IMR-90 (cell line): ENCODE measurements around the gene CASP14. TPM values are rescaled to one million over a fixed set of nuclear protein-coding genes. Genes with fewer than 3 reads are reported as not detected.

ENCODE experiments used
- ATAC-seq: fragments of 200-7000 bp; cut with Tn5 transposase; 2 replicates; pipeline ENCODE4 v1.9.1; 2020; ENCODE audit warnings: low read depth, mild to moderate bottlenecking, moderate library complexity
- BruUV-seq: library from RNA; stranded (reverse); fragments of 400-500 nt; replicated peaks from 2 replicates; lab custom pipeline; 2021; lab: Mats Ljungman, UMichigan
- CTCF ChIA-PET: fragments of 300-600 bp; formaldehyde crosslinking; extraction: SDS; loops from one replicate; lab custom pipeline; 2021; ENCODE audit warnings: antibody characterized with exemption; lab: Yijun Ruan, JAX
- POLR2A ChIA-PET: fragments of 300-600 bp; sonication (Branson Sonifier 250); formaldehyde crosslinking; loops from one replicate; lab custom pipeline; 2022; ENCODE audit warnings: antibody characterized with exemption; ENCODE audit not compliant: unreplicated experiment; lab: Charles Lee
- DNase-seq: peaks from one replicate; pipeline ENCODE4 v3.0.0; 2013
- H2AFZ ChIP-seq: replicated peaks from 2 replicates; pipeline ENCODE3; 2013; ENCODE audit warnings: low read length, mild to moderate bottlenecking; ENCODE audit not compliant: poor library complexity
- H2AK5ac ChIP-seq: 2 replicates; pipeline ENCODE4 v1.6.1; 2013; ENCODE audit warnings: low read depth, low read length, inconsistent platforms
- H2AK9ac ChIP-seq: replicated peaks from 2 replicates; pipeline ENCODE3; 2013; ENCODE audit warnings: mild to moderate bottlenecking, low read depth, low read length, moderate library complexity; ENCODE audit not compliant: poor library complexity
- H2BK120ac ChIP-seq: 2 replicates; pipeline ENCODE4 v1.6.1; 2013; ENCODE audit warnings: low read depth, low read length, inconsistent platforms
- H2BK15ac ChIP-seq: 3 replicates; pipeline ENCODE4 v1.6.1; 2013; ENCODE audit warnings: low read depth, low read length, inconsistent platforms
- H2BK20ac ChIP-seq: 2 replicates; pipeline ENCODE4 v1.6.1; 2013; ENCODE audit warnings: low read depth, mild to moderate bottlenecking, inconsistent platforms, low read length, moderate library complexity
- H2BK5ac ChIP-seq: 2 replicates; pipeline ENCODE4 v1.6.1; 2013; ENCODE audit warnings: mild to moderate bottlenecking, low read depth, low read length, inconsistent platforms; ENCODE audit not compliant: poor library complexity, severe bottlenecking
- H3K14ac ChIP-seq: replicated peaks from 2 replicates; pipeline ENCODE4 v1.6.1; 2013; ENCODE audit warnings: low read depth, low read length, inconsistent platforms
- H3K18ac ChIP-seq: 2 replicates; pipeline ENCODE4 v1.6.1; 2013; ENCODE audit warnings: low read depth, low read length, control low read depth
- H3K23ac ChIP-seq: 2 replicates; pipeline ENCODE4 v1.6.1; 2013; ENCODE audit warnings: low read depth, low read length, inconsistent platforms
- H3K27ac ChIP-seq: 2 replicates; pipeline ENCODE4 v1.5.1; 2013; ENCODE audit warnings: mild to moderate bottlenecking, control low read depth, low read length; ENCODE audit not compliant: insufficient read depth
- H3K27me3 ChIP-seq: 2 replicates; pipeline ENCODE4 v1.6.1; 2013; ENCODE audit warnings: low read length; ENCODE audit not compliant: control insufficient read depth, insufficient read depth
- H3K36me3 ChIP-seq: 2 replicates; pipeline ENCODE4 v1.6.1; 2013; ENCODE audit warnings: low read length, mixed read lengths; ENCODE audit not compliant: control insufficient read depth, insufficient read depth
- H3K4ac ChIP-seq: 2 replicates; pipeline ENCODE4 v1.6.1; 2013; ENCODE audit warnings: low read depth, low read length, inconsistent platforms
- H3K4me1 ChIP-seq: 2 replicates; pipeline ENCODE4 v1.6.1; 2013; ENCODE audit warnings: low read length, mixed read lengths; ENCODE audit not compliant: control insufficient read depth, insufficient read depth
- H3K4me2 ChIP-seq: 2 replicates; pipeline ENCODE4 v1.6.1; 2013; ENCODE audit warnings: low read depth, mild to moderate bottlenecking, control low read depth, low read length, moderate library complexity
- H3K4me3 ChIP-seq: 2 replicates; pipeline ENCODE4 v1.5.1; 2013; ENCODE audit warnings: low read depth, mild to moderate bottlenecking, control low read depth, low read length, moderate library complexity; ENCODE audit not compliant: insufficient read depth
- H3K56ac ChIP-seq: 2 replicates; pipeline ENCODE4 v1.6.1; 2013; ENCODE audit warnings: low read length, inconsistent platforms; ENCODE audit not compliant: insufficient read depth; ENCODE audit errors: extremely low read depth
- H3K79me1 ChIP-seq, 2 experiments: 2 replicates each; pipeline ENCODE4 v1.6.1; 2013; ENCODE audit warnings: low read length in 2 of 2, inconsistent platforms in 1 of 2, low read depth in 1 of 2
- H3K9ac ChIP-seq: 2 replicates; pipeline ENCODE4 v1.6.1; 2013; ENCODE audit warnings: low read depth, low read length, control low read depth
- H3K9me1 ChIP-seq: 2 replicates; pipeline ENCODE4 v1.6.1; 2013; ENCODE audit warnings: low read length, inconsistent platforms; ENCODE audit not compliant: insufficient read depth
- H3K9me3 ChIP-seq: 2 replicates; pipeline ENCODE4 v1.6.1; 2013; ENCODE audit warnings: low read length; ENCODE audit not compliant: control insufficient read depth, insufficient read depth
- H4K20me1 ChIP-seq: 2 replicates; pipeline ENCODE4 v1.6.1; 2013; ENCODE audit warnings: low read length, inconsistent platforms; ENCODE audit not compliant: insufficient read depth
- H4K5ac ChIP-seq: 2 replicates; pipeline ENCODE4 v1.6.1; 2013; ENCODE audit warnings: mild to moderate bottlenecking, low read depth, low read length, control low read depth
- H4K8ac ChIP-seq, 2 experiments: 2 replicates each; pipeline ENCODE4 v1.6.1; 2013; ENCODE audit warnings: low read depth in 2 of 2, low read length in 2 of 2, control low read depth in 1 of 2, inconsistent platforms in 1 of 2
- H4K91ac ChIP-seq: 2 replicates; pipeline ENCODE4 v1.6.1; 2013; ENCODE audit warnings: low read depth, low read length, inconsistent platforms; ENCODE audit not compliant: insufficient read depth
- BHLHE40 ChIP-seq: fragments of 150-350 bp; IDR thresholded peaks from 2 replicates; pipeline ENCODE4 v1.6.1; 2016; ENCODE audit warnings: mild to moderate bottlenecking, low read depth, low read length
- CEBPB ChIP-seq: IDR thresholded peaks from 2 replicates; pipeline ENCODE4 v1.6.1; 2012; ENCODE audit warnings: low read depth, low read length, improper control_type of control experiment
- CHD1 ChIP-seq: IDR thresholded peaks from 2 replicates; pipeline ENCODE4 v1.6.1; 2012; ENCODE audit warnings: low read depth, low read length, improper control_type of control experiment
- FOS ChIP-seq: fragments of 150-350 bp; IDR thresholded peaks from 2 replicates; pipeline ENCODE4 v1.6.1; 2016; ENCODE audit warnings: low read depth, low read length
- MAFK ChIP-seq: IDR thresholded peaks from 2 replicates; pipeline ENCODE4 v1.6.1; 2012; ENCODE audit warnings: low read depth, low read length, improper control_type of control experiment
- MAZ ChIP-seq: IDR thresholded peaks from 2 replicates; pipeline ENCODE4 v1.6.1; 2012; ENCODE audit warnings: low read depth, mild to moderate bottlenecking, low read length, improper control_type of control experiment, moderate library complexity, borderline replicate concordance
- MXI1 ChIP-seq: IDR thresholded peaks from 2 replicates; pipeline ENCODE4 v1.6.1; 2012; ENCODE audit warnings: low read depth, mild to moderate bottlenecking, low read length, moderate library complexity, borderline replicate concordance
- NFE2L2 ChIP-seq: fragments of 150-350 bp; IDR thresholded peaks from 2 replicates; pipeline ENCODE4 v1.6.1; 2016; ENCODE audit warnings: low read depth, mild to moderate bottlenecking, low read length
- RAD21 ChIP-seq: IDR thresholded peaks from 2 replicates; pipeline ENCODE4 v1.6.1; 2012; ENCODE audit warnings: low read length, improper control_type of control experiment
- SMC3 ChIP-seq: fragments of 150-350 bp; IDR thresholded peaks from 2 replicates; pipeline ENCODE4 v1.6.1; 2016; ENCODE audit warnings: low read depth, mild to moderate bottlenecking, antibody characterized with exemption, low read length, moderate library complexity
- WGBS, 2 experiments: methylation state at CpG; one replicate each; pipeline versions ENCODE4 v1.1.5 to v1.1.7; 2013; ENCODE audit warnings: missing lambda C conversion rate in 2 of 2; ENCODE audit not compliant: insufficient read length in 1 of 2; ENCODE audit errors: extremely low coverage in 2 of 2; 5-methylcytosine and 5-hydroxymethylcytosine counted together
- dilution Hi-C: fragments of 300-500 bp; cut with HindIII; formaldehyde crosslinking; loops from one replicate; pipeline ENCODE4 v1.14.3; 2018; ENCODE audit warnings: low sequenced_read_pairs; ENCODE audit not compliant: unreplicated experiment
- in situ Hi-C: fragments of 300-500 bp; cut with MboI; formaldehyde crosslinking; loops from 3 replicates; pipeline ENCODE4 v1.14.3; 2019; ENCODE audit warnings: low sequenced_read_pairs, inconsistent platforms, mixed read lengths
- intact Hi-C: fragments of 100-400 bp; cut with micrococcal nuclease; formaldehyde crosslinking; loops from 2 replicates; pipeline ENCODE4 v1.10.0; 2022
- polyA plus RNA-seq, 3 experiments: library from polyadenylated mRNA; depleted of rRNA; stranded (reverse); fragments of >200 nt; gene quantifications; 2 replicates each; pipeline ENCODE4 v1.2.3, GENCODE V29; 2012; ENCODE audit warnings: low replicate concordance in 1 of 3
- total RNA-seq: library from RNA; depleted of rRNA; stranded (reverse); fragments of >200 nt; gene quantifications from 2 replicates; pipeline ENCODE4 v1.2.3, GENCODE V29; 2012
- TF ChIP-seq, protein P1 (sequence below): fragments of 150-350 bp; IDR thresholded peaks from 2 replicates; pipeline ENCODE4 v1.6.1; 2017; ENCODE audit warnings: mild to moderate bottlenecking, antibody characterized with exemption, low read length, low read depth
- TF ChIP-seq, protein P2 (sequence below): fragments of 150-350 bp; IDR thresholded peaks from 2 replicates; pipeline ENCODE4 v1.6.1; 2016; ENCODE audit warnings: low read depth, mild to moderate bottlenecking, low read length, moderate library complexity, borderline replicate concordance
- TF ChIP-seq, protein P3 (sequence below): conservative IDR thresholded peaks from 2 replicates; pipeline ENCODE4 v1.5.1; 2012; ENCODE audit warnings: mild to moderate bottlenecking, low read depth, low read length, improper control_type of control experiment

Gene CASP14
- total and polyA plus RNA-seq, 2 of the 4 experiments (the other 2 are of a cell fraction) = not detected

DNA sequence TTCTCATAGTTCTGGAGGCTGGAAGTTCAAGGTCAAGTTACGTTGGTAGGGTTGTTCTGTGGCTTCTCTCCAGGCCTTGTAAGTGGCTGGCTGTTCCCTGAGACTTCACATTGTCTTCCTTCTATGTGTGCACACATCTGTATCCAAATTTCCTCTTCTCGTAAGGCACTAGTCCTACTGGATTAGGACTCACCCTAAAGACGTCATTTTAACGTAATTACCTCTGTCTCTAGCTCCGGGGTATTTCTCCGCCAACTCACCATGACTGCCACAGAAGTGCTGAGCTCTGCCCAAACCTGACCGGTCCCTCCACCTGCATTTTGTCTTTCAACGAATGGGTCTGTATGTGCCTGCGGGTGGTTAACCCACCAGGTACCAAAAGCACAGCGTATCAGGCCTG, 49.2 kb downstream of the CASP14 start:
- WGBS, 2 experiments = 72% methylated on average over 3 of the region's 10 CpGs; no CpG with 5 or more reads in 1 of the 2 experiments
- ATAC-seq = no peak
- Histone ChIP-seq H3K14ac (no peak overlapping the region), H4K20me1 (no peaks in the 10 kb centered on the region), H3K4me2 (no peak overlapping the region), H2AK9ac (no peak overlapping the region), H4K8ac (no peak overlapping the region), H4K5ac (no peak overlapping the region), H4K91ac (no peak overlapping the region), H3K4me1 (no peaks in the 10 kb centered on the region), H3K27me3 (peaks cover 8% of the 10 kb centered on the region), H2BK20ac (no peak overlapping the region), H2BK120ac (no peak overlapping the region), H3K4ac (no peak overlapping the region), H3K36me3 (no peaks in the 10 kb centered on the region), H3K23ac (peak overlapping the region; percentile 25; the same call in 1 of the 2 replicates), H3K79me1 (no peaks in the 10 kb centered on the region), H3K27ac (no peak overlapping the region), H2BK5ac (no peak overlapping the region), H3K9ac (no peak overlapping the region), H2AK5ac (no peak overlapping the region), H2BK15ac (no peak overlapping the region), H2AFZ (no peak overlapping the region), H3K56ac (no peak overlapping the region), H3K18ac (no peak overlapping the region), H3K9me3 (peaks cover 2% of the 10 kb centered on the region), H3K9me1 (no peaks in the 10 kb centered on the region), H3K4me3 (no peak overlapping the region)
- TF ChIP-seq, protein P1, sequence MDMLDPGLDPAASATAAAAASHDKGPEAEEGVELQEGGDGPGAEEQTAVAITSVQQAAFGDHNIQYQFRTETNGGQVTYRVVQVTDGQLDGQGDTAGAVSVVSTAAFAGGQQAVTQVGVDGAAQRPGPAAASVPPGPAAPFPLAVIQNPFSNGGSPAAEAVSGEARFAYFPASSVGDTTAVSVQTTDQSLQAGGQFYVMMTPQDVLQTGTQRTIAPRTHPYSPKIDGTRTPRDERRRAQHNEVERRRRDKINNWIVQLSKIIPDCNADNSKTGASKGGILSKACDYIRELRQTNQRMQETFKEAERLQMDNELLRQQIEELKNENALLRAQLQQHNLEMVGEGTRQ = no peak
- TF ChIP-seq, protein P2, sequence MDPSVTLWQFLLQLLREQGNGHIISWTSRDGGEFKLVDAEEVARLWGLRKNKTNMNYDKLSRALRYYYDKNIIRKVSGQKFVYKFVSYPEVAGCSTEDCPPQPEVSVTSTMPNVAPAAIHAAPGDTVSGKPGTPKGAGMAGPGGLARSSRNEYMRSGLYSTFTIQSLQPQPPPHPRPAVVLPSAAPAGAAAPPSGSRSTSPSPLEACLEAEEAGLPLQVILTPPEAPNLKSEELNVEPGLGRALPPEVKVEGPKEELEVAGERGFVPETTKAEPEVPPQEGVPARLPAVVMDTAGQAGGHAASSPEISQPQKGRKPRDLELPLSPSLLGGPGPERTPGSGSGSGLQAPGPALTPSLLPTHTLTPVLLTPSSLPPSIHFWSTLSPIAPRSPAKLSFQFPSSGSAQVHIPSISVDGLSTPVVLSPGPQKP = no peak
- TF ChIP-seq RAD21 (no peak), CHD1 (no peak), BHLHE40 (no peak), NFE2L2 (no peak), MXI1 (no peak), MAFK (no peak), MAZ (no peak), CEBPB (no peak), FOS (no peak), SMC3 (no peak)
- TF ChIP-seq, protein P3, sequence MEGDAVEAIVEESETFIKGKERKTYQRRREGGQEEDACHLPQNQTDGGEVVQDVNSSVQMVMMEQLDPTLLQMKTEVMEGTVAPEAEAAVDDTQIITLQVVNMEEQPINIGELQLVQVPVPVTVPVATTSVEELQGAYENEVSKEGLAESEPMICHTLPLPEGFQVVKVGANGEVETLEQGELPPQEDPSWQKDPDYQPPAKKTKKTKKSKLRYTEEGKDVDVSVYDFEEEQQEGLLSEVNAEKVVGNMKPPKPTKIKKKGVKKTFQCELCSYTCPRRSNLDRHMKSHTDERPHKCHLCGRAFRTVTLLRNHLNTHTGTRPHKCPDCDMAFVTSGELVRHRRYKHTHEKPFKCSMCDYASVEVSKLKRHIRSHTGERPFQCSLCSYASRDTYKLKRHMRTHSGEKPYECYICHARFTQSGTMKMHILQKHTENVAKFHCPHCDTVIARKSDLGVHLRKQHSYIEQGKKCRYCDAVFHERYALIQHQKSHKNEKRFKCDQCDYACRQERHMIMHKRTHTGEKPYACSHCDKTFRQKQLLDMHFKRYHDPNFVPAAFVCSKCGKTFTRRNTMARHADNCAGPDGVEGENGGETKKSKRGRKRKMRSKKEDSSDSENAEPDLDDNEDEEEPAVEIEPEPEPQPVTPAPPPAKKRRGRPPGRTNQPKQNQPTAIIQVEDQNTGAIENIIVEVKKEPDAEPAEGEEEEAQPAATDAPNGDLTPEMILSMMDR = no peak
- dilution Hi-C loops = no loop called here
- BruUV-seq = no TSS peak
- CTCF ChIA-PET = no interaction called here
- intact Hi-C loops = no loop called here
- in situ Hi-C loops = no loop called here
- DNase-seq = no peak
- POLR2A ChIA-PET = no interaction called here
